ENCODE data around the gene SLC15A5. TPM values are rescaled to one million over a fixed set of nuclear protein-coding genes. Genes with fewer than 3 reads are reported as not detected.

SLC15A5 gene
- total RNA-seq, 1 experiment from 2014 or later: not detected

- BruUV-seq (replicated peaks): no TSS peak
- H3K27ac Mint-ChIP-seq (ENCODE audit: unreplicated experiment): no peak overlapping the region
- TF ChIP-seq CTCF (IDR thresholded peaks at IDR 0.05; ENCODE audit: unreplicated experiment): no peak
- no peaks in the 10 kb centered on the region for H3K27me3 Mint-ChIP-seq (ENCODE audit: unreplicated experiment)
- H3K36me3 Mint-ChIP-seq (ENCODE audit: insufficient read depth, unreplicated experiment): no peaks in the 10 kb centered on the region
- H3K4me3 Mint-ChIP-seq (ENCODE audit: low read depth, unreplicated experiment): no peak overlapping the region
- CTCF ChIA-PET: no interaction called here
- intact Hi-C loops (cut with micrococcal nuclease; ENCODE audit: unreplicated experiment): no loop called here
- DNase-seq: no peak
- H3K4me1 Mint-ChIP-seq (ENCODE audit: low read depth, unreplicated experiment): no peaks in the 10 kb centered on the region
- H3K9me3 Mint-ChIP-seq (ENCODE audit: low read depth, unreplicated experiment): no peaks in the 10 kb centered on the region
Measured at GRCh38 chr12:16225692-16226091, 51.8 kb downstream of the SLC15A5 start.

GRCh38 chr12:16224196-16224595, 53.3 kb downstream of the SLC15A5 start:
- no peak for DNase-seq
- no peak overlapping the region for H3K27ac Mint-ChIP-seq (ENCODE audit: unreplicated experiment)
- peaks cover 1% of the 10 kb centered on the region for H3K4me1 Mint-ChIP-seq (ENCODE audit: low read depth, unreplicated experiment)
- H3K9me3 Mint-ChIP-seq (ENCODE audit: low read depth, unreplicated experiment): no peaks in the 10 kb centered on the region
- no peaks in the 10 kb centered on the region for H3K27me3 Mint-ChIP-seq (ENCODE audit: unreplicated experiment)
- CTCF ChIA-PET: no interaction called here
- no peaks in the 10 kb centered on the region for H3K36me3 Mint-ChIP-seq (ENCODE audit: insufficient read depth, unreplicated experiment)
- no peak for TF ChIP-seq CTCF (IDR thresholded peaks at IDR 0.05; ENCODE audit: unreplicated experiment)
- intact Hi-C loops (cut with micrococcal nuclease; ENCODE audit: unreplicated experiment): no loop called here
- H3K4me3 Mint-ChIP-seq (ENCODE audit: low read depth, unreplicated experiment): no peak overlapping the region
- no TSS peak for BruUV-seq (replicated peaks)

DNA sequence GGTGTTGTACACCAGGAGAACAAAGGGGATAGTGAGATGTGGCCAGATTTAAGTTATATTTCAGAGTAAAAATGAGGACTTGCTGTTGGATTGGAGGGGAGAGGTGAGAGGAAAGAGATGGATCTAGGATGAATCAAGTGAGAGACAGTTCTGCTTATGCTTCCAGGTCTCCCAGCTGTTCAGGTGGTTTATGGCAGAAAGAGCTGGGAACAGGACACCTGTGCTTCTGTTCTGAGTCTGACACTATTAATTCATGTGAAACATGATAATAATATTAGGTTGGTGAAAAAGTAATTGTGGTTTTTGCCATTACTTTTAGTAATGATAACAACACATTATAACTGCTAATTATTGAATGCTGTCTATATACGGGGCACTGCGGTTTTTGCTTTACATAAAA, 55.7 kb downstream of the SLC15A5 start:
- no peaks in the 10 kb centered on the region for H3K9me3 Mint-ChIP-seq (ENCODE audit: low read depth, unreplicated experiment)
- H3K27me3 Mint-ChIP-seq (ENCODE audit: unreplicated experiment): no peaks in the 10 kb centered on the region
- intact Hi-C loops (cut with micrococcal nuclease; ENCODE audit: unreplicated experiment): no loop called here
- H3K36me3 Mint-ChIP-seq (ENCODE audit: insufficient read depth, unreplicated experiment): no peaks in the 10 kb centered on the region
- H3K4me1 Mint-ChIP-seq (ENCODE audit: low read depth, unreplicated experiment): peaks cover 8% of the 10 kb centered on the region
- no peak for DNase-seq
- CTCF ChIA-PET: no interaction called here
- no peak for TF ChIP-seq CTCF (IDR thresholded peaks at IDR 0.05; ENCODE audit: unreplicated experiment)
- no peak overlapping the region for H3K4me3 Mint-ChIP-seq (ENCODE audit: low read depth, unreplicated experiment)
- BruUV-seq (replicated peaks): no TSS peak
- H3K27ac Mint-ChIP-seq (ENCODE audit: unreplicated experiment): no peak overlapping the region

GRCh38 chr12:16220120-16220519, 57.4 kb downstream of the SLC15A5 start:
- BruUV-seq (replicated peaks): no TSS peak
- intact Hi-C loops (cut with micrococcal nuclease; ENCODE audit: unreplicated experiment): no loop called here
- H3K4me1 Mint-ChIP-seq (ENCODE audit: low read depth, unreplicated experiment): peaks cover 8% of the 10 kb centered on the region

More at GRCh38 chr12:16220120-16220519, 57.4 kb downstream of the SLC15A5 start:
- no peak for DNase-seq
- Mint-ChIP-seq H3K9me3 (ENCODE audit: low read depth, unreplicated experiment) (no peaks in the 10 kb centered on the region), H3K27me3 (ENCODE audit: unreplicated experiment) (no peaks in the 10 kb centered on the region), H3K4me3 (ENCODE audit: low read depth, unreplicated experiment) (no peak overlapping the region), H3K27ac (ENCODE audit: unreplicated experiment) (no peak overlapping the region), H3K36me3 (ENCODE audit: insufficient read depth, unreplicated experiment) (no peaks in the 10 kb centered on the region)
- CTCF ChIA-PET: interaction anchor here (1.6 kb wide), 1 partner anchor 12 kb away, joined by 4 read pairs; no protein-coding TSS in a partner anchor
- no peak for TF ChIP-seq CTCF (IDR thresholded peaks at IDR 0.05; ENCODE audit: unreplicated experiment)
